Body of pancreas (tissue), 4 donors: ENCODE results near the gene DNAI2. TPM values are rescaled to one million over a fixed set of nuclear protein-coding genes. Genes with fewer than 3 reads are reported as not detected.

Experiments used
- ATAC-seq: fragments of 150-250 bp; one replicate; pipeline ENCODE4 v1.9.1; 2016
- DNase-seq, 4 donors: peaks; one replicate each; pipeline ENCODE4 v3.0.0-alpha.2; 2019
- H3K27ac ChIP-seq, 4 donors: fragments of 200-600 bp; sonication (generic); 1 replicate in 3 of 4; 2 replicates in 1 of 4; pipeline versions ENCODE4 v1.5.1 to v1.6.1; 2016 to 2019; ENCODE audit warnings: mild to moderate bottlenecking in 1 of 4, mixed read lengths in 1 of 4, moderate library complexity in 1 of 4
- H3K27me3 ChIP-seq, 2 donors: fragments of 200-600 bp; sonication (generic); one replicate each; pipeline ENCODE4 v1.6.0; 2016; ENCODE audit warnings: mild to moderate bottlenecking in 1 of 2
- H3K36me3 ChIP-seq, 2 donors: fragments of 200-600 bp; sonication (generic); replicated peaks in 1 of 2; 2 replicates each; pipeline ENCODE4 v1.5.1; 2016; ENCODE audit warnings: low read depth in 2 of 2; ENCODE audit not compliant: insufficient read depth in 1 of 2
- H3K4me1 ChIP-seq: fragments of 200-600 bp; sonication (generic); one replicate; pipeline ENCODE4 v1.6.0; 2016
- H3K4me3 ChIP-seq, 2 donors: fragments of 200-600 bp; sonication (generic); 1 replicate in 1 of 2; 2 replicates in 1 of 2; pipeline ENCODE4 v1.5.1; 2016 to 2019
- H3K9me3 ChIP-seq, 3 donors: fragments of 200-600 bp; sonication (generic); 1 replicate in 2 of 3; 2 replicates in 1 of 3; pipeline ENCODE4 v1.5.1; 2016
- POLR2A ChIP-seq, 3 donors: fragments of 450-650 bp; IDR thresholded peaks; one replicate each; pipeline ENCODE4 v1.6.1; 2016; ENCODE audit warnings: antibody characterized with exemption in 3 of 3, mild to moderate bottlenecking in 2 of 3
- WGBS, 2 donors: methylation state at CpG; one replicate each; pipeline ENCODE4 v1.1.5; 2017; 5-methylcytosine and 5-hydroxymethylcytosine counted together
- intact Hi-C: fragments of 100-400 bp; cut with DNase I; formaldehyde crosslinking; loops from one replicate; pipeline ENCODE4 v1.15.1; 2023
- total RNA-seq, 2 donors: library from RNA; depleted of rRNA; stranded (reverse); fragments of >200 nt; gene quantifications; one replicate each; pipeline ENCODE4 v1.1.0, GENCODE V29; 2016
- TF ChIP-seq, protein P1 (sequence below), 7 experiments: fragments of 450-650 bp in 4 of 7; fragments of 200-600 bp in 3 of 7; sonication (generic) in 3 of 7; IDR thresholded peaks; one replicate each; pipeline ENCODE4 v1.5.1; 2016 to 2019; ENCODE audit warnings: antibody characterized with exemption in 7 of 7

Gene DNAI2, protein sequence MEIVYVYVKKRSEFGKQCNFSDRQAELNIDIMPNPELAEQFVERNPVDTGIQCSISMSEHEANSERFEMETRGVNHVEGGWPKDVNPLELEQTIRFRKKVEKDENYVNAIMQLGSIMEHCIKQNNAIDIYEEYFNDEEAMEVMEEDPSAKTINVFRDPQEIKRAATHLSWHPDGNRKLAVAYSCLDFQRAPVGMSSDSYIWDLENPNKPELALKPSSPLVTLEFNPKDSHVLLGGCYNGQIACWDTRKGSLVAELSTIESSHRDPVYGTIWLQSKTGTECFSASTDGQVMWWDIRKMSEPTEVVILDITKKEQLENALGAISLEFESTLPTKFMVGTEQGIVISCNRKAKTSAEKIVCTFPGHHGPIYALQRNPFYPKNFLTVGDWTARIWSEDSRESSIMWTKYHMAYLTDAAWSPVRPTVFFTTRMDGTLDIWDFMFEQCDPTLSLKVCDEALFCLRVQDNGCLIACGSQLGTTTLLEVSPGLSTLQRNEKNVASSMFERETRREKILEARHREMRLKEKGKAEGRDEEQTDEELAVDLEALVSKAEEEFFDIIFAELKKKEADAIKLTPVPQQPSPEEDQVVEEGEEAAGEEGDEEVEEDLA
- total RNA-seq: not detected

DNA sequence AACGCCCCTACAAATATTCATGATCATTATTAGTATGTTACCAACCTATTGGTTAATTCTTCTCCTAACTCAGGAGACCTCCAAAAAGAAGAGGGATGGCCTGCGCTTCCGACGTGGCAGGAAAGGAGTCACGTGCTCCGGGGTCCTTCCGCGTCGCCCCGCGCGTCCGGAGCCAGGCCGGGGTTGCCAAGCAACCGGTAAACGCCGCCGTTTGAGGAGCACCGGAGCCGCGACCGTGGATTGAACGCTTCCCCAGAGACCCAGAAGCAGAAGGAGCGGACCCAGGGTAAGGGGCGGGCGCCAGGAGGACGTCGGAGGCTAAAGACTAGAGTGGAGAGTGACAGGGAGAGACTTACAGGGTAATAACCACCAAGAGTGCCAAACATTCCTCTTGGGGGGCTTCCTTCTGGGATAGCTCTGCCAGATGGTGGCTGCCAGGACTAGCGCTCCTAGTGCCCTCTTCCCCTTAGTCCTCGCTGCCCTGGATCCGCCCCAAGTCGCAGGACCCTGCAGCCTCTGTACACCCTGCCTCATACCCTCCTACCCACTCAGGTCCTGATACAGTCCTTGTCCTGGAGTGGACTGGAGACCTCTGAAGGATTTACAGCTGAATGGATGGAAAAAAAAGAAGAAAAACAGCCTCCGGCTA is at the start of gene DNAI2:
TSS of gene DNAI2 (plus strand) at position 175 of the 649 bp plus-strand sequence. CDS start 7,584 bp downstream, outside the sequence.
- no peaks in the 10 kb centered on the region for H3K9me3 ChIP-seq
- TF ChIP-seq, protein P1, sequence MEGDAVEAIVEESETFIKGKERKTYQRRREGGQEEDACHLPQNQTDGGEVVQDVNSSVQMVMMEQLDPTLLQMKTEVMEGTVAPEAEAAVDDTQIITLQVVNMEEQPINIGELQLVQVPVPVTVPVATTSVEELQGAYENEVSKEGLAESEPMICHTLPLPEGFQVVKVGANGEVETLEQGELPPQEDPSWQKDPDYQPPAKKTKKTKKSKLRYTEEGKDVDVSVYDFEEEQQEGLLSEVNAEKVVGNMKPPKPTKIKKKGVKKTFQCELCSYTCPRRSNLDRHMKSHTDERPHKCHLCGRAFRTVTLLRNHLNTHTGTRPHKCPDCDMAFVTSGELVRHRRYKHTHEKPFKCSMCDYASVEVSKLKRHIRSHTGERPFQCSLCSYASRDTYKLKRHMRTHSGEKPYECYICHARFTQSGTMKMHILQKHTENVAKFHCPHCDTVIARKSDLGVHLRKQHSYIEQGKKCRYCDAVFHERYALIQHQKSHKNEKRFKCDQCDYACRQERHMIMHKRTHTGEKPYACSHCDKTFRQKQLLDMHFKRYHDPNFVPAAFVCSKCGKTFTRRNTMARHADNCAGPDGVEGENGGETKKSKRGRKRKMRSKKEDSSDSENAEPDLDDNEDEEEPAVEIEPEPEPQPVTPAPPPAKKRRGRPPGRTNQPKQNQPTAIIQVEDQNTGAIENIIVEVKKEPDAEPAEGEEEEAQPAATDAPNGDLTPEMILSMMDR (IDR thresholded peaks at IDR 0.05): no peak
- TF ChIP-seq POLR2A (IDR thresholded peaks at IDR 0.05): no peak
- intact Hi-C loops: no loop called here
- WGBS, 2 donors: 7 to 10% methylated on average over 22 to 30 of the region's 33 CpGs
- peak in 2 of 4 donors; percentile 20 for DNase-seq
- no peak within 1 kb of the TSS for H3K4me3 ChIP-seq
- ATAC-seq: no peak
- peaks cover 0 to 9% of the 10 kb centered on the region in 2 donors for H3K27me3 ChIP-seq
- no peak within 1 kb of the TSS for H3K27ac ChIP-seq
- H3K36me3 ChIP-seq: no peaks in the 10 kb centered on the region
- H3K4me1 ChIP-seq: peaks cover 10% of the 10 kb centered on the region

DNA sequence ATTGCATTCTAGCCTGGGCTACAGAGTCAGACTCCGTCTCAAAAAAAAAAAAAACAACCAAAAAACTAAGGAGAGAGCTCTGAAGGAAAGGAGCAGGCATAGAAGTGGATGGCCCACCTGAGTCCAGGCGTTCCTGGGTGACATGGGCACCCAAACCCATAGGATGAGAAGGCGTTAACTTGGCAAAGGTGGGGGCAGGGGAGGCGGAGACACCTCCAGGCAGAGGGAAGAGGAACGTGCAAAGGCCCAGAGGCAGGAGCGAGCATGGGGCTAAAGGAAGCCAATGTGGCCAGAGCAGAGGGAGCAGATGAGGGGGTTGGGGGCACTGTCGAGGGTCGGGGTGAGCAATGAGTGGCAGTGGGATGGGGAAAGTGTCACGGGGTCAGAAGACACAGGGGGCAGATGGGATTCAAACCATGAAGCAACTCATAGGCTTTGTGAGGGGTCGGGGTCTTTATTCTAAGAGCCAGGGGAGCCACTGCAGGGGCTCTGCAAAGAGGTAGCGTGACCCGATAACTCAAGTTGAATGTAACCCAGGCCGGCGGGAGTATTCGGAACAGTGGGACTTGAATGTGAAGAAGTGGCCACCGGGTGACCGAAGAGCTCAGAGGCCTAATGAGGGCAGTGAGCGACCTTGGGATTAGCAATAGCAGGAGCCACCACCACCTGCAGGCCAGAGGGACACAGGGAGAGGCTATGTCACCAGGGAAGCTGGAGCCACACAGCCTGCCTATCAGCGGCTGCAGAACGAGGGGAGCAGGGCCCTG is 48.9 kb upstream of the DNAI2 start:
- Histone ChIP-seq H3K4me3 (no peak overlapping the region), H3K9me3 (no peaks in the 10 kb centered on the region), H3K27me3 (no peaks in the 10 kb centered on the region), H3K36me3 (no peaks in the 10 kb centered on the region), H3K27ac (no peak overlapping the region), H3K4me1 (no peaks in the 10 kb centered on the region)
- TF ChIP-seq, protein P1 (IDR thresholded peaks at IDR 0.05): no peak
- no peak for TF ChIP-seq POLR2A (IDR thresholded peaks at IDR 0.05)
- ATAC-seq (no peak), DNase-seq (no peak)
- intact Hi-C loops: no loop called here
- whole genome bisulfite sequencing, 2 donors: 90 to 92% methylated on average over 20 of the region's 20 CpGs

DNA sequence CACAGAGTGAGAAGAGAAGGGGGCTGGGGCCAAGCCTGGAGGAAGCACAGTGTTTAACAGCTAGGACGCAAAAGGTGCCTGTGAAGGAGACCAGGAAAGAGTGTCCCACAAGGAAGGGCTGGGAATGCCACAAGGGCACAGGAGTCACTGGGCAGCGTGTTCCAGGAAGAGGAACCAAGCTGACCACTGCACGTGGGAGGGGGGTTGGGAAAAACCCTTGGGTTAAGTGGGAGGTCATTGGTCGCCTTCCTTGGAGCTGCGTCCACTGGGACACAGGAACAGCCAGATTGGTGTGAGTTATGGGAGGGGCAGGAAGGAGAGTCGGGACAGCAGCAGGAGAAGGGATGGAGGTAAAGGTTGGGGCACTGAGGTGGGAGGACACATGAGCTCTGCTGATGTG is 47.8 kb upstream of the DNAI2 start:
- H3K27ac ChIP-seq: no peak overlapping the region
- no peak for ATAC-seq
- no peak overlapping the region for H3K4me3 ChIP-seq
- no peaks in the 10 kb centered on the region for H3K36me3 ChIP-seq
- no peak for DNase-seq
- intact Hi-C loops: no loop called here
- 80 to 90% methylated on average over 6 of the region's 6 CpGs for WGBS, 2 donors
- TF ChIP-seq, protein P1 (IDR thresholded peaks at IDR 0.05): no peak
- no peak for TF ChIP-seq POLR2A (IDR thresholded peaks at IDR 0.05)
- H3K27me3 ChIP-seq: no peaks in the 10 kb centered on the region
- H3K9me3 ChIP-seq: no peaks in the 10 kb centered on the region
- H3K4me1 ChIP-seq: peaks cover 2% of the 10 kb centered on the region

DNA sequence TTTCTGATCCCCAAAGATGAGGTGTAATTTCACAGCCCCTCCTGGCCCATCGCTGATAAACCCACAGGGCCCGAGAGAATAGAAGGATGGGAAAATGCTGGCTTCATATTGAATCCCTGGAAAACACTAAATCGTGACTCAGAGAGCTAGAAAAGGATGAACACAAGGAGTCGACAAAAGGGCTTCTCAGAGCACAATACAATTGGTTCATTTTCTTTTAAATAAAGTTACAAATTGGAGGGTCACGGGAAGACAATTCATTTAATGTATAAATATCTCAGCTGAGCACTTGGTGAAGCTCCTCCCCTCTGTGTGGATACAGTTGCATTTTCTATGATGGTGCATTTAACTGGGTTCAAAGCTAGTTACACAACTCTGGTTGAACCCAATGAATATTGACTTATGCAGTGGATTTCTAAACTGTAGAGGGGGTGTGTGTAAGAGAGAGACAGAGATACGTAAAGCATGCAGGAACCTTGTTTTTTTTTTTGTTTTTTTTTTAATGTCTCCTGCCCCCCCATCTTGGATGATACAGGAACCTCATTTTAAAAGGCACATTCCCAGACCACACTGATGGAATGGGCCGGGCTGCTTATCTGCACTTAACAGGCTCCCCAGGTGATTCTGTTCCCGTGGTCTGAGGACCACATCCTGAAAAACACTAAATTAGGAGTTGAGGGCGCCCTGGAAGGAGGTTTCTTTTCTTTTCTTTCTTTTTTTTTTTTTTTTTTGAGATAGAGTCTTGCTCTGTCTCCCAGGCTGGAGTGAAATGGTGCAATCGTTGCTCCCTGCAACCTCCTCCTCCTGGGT is 46.6 kb upstream of the DNAI2 start:
- H3K27me3 ChIP-seq: no peaks in the 10 kb centered on the region
- no peaks in the 10 kb centered on the region for H3K9me3 ChIP-seq
- H3K4me1 ChIP-seq: peaks cover 14% of the 10 kb centered on the region
- no peak overlapping the region for H3K4me3 ChIP-seq
- WGBS, 2 donors: 79 to 83% methylated on average over 10 of the region's 10 CpGs
- H3K36me3 ChIP-seq: no peaks in the 10 kb centered on the region
- no peak for DNase-seq
- no peak for ATAC-seq
- no peak overlapping the region for H3K27ac ChIP-seq
- intact Hi-C loops: no loop called here
- TF ChIP-seq, protein P1 (IDR thresholded peaks at IDR 0.05): no peak
